Activated CD4-positive, alpha-beta T cell treated with anti-CD3 and anti-CD28 coated beads, Interleukin-2, amount 10 ng/mL, durations not matched to agents 7 days and 5 days (primary cell): ENCODE measurements around the gene LY6G6F. TPM values are rescaled to one million over a fixed set of nuclear protein-coding genes. Genes with fewer than 3 reads are reported as not detected.
"Not testable (repeated sequence)": the region's sequence is repeated elsewhere in the genome, so short reads cannot be mapped to it uniquely, and the experiment has no call there.

Experiments used
- CTCF ChIA-PET: fragments of 350-600 bp; sonication (Branson Sonifier 250); formaldehyde crosslinking; loops from one replicate; lab custom pipeline; 2021; ENCODE audit warnings: antibody characterized with exemption; lab: Charles Lee
- POLR2A ChIA-PET: fragments of 350-600 bp; sonication (Branson Sonifier 250); formaldehyde crosslinking; loops from one replicate; lab custom pipeline; 2021; ENCODE audit warnings: antibody characterized with exemption; lab: Charles Lee
- DNase-seq: peaks from one replicate; pipeline ENCODE4 v3.0.0-alpha.2; 2020
- H3K27ac Mint-ChIP-seq: one replicate; pipeline ENCODE4 v1.8.0; 2021; ENCODE audit warnings: mild to moderate bottlenecking, moderate library complexity, mixed read lengths
- H3K27me3 Mint-ChIP-seq: one replicate; pipeline ENCODE4 v1.8.0; 2021; ENCODE audit warnings: mixed read lengths
- H3K36me3 Mint-ChIP-seq: one replicate; pipeline ENCODE4 v1.8.0; 2021; ENCODE audit warnings: low read depth, mixed read lengths
- H3K4me1 Mint-ChIP-seq: one replicate; pipeline ENCODE4 v1.8.0; 2021; ENCODE audit warnings: mixed read lengths
- H3K4me3 Mint-ChIP-seq: one replicate; pipeline ENCODE4 v1.8.0; 2021; ENCODE audit warnings: mild to moderate bottlenecking, moderate library complexity, mixed read lengths
- H3K9me3 Mint-ChIP-seq: one replicate; pipeline ENCODE4 v1.8.0; 2021; ENCODE audit warnings: mixed read lengths
- total RNA-seq, 2 experiments: library from RNA; stranded (reverse); gene quantifications; one replicate each; pipeline ENCODE4 v1.2.3, GENCODE V29; 2021

Gene LY6G6F
- total RNA-seq, 2 experiments from 2014 or later = not detected

DNA sequence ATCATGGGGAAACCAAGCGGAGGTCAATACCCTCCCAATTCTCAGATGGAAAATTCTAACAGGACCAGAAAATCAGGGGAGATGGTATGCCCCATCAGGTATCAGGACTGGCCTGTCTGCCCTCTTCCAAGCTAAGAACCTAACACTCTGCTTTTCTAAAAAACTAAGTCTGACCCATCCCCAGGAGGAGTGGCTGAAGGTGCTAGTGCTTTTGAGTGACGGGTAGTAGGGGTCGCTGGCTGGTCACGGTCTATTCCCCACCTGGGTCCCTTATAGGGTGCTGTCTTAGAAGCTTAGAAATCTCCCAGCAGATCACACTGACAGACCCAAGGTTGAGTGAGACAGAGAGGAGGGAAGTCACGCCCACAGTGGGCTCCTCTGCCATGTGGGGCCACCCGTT, 13.1 kb upstream of the LY6G6F start:
- Mint-ChIP-seq H3K4me1 (peaks cover 10% of the 10 kb centered on the region), H3K36me3 (peaks cover 50% of the 10 kb centered on the region), H3K27ac (no peak overlapping the region), H3K27me3 (no peaks in the 10 kb centered on the region), H3K4me3 (no peak overlapping the region), H3K9me3 (no peaks in the 10 kb centered on the region)
- ChIA-PET POLR2A (no interaction called here), CTCF (interaction anchor here (0.9 to 1.6 kb wide), 3 partner anchors 18 to 182 kb away, joined by 3 to 4 read pairs (median 3); no protein-coding TSS in a partner anchor)
- no peak for DNase-seq

- CTCF ChIA-PET = interaction anchor here (1.1 to 1.4 kb wide), 2 partner anchors 28 to 132 kb away, joined by 4 to 5 read pairs; no protein-coding TSS in a partner anchor
- no peak for DNase-seq
- H3K4me3 Mint-ChIP-seq = no peak overlapping the region
Observed at GRCh38 chr6:31697555-31697954, 9.1 kb upstream of the LY6G6F start.

GRCh38 chr6:31700740-31701401, 5.8 kb upstream of the LY6G6F start:
- Mint-ChIP-seq H3K4me1 (peaks cover 35% of the 10 kb centered on the region), H3K36me3 (peaks cover 31% of the 10 kb centered on the region), H3K4me3 (peak overlapping the region; percentile 96), H3K27me3 (no peaks in the 10 kb centered on the region), H3K27ac (peak overlapping the region; percentile 66), H3K9me3 (no peaks in the 10 kb centered on the region)
- ChIA-PET POLR2A (no interaction called here), CTCF (no interaction called here)
- no peak for DNase-seq

More at GRCh38 chr6:31697555-31697954, 9.1 kb upstream of the LY6G6F start:
- Mint-ChIP-seq H3K27ac (peak overlapping the region; percentile 51), H3K27me3 (no peaks in the 10 kb centered on the region), H3K36me3 (peaks cover 43% of the 10 kb centered on the region), H3K9me3 (no peaks in the 10 kb centered on the region), H3K4me1 (peaks cover 29% of the 10 kb centered on the region)
- POLR2A ChIA-PET = no interaction called here

GRCh38 chr6:31701666-31702404, 4.8 kb upstream of the LY6G6F start:
- Mint-ChIP-seq H3K9me3 (no peaks in the 10 kb centered on the region), H3K4me3 (peak overlapping the region; percentile 96), H3K4me1 (peaks cover 35% of the 10 kb centered on the region), H3K27me3 (no peaks in the 10 kb centered on the region), H3K27ac (peak overlapping the region; percentile 96), H3K36me3 (peaks cover 27% of the 10 kb centered on the region)
- DNase-seq = no peak
- CTCF ChIA-PET = interaction anchor here (1.4 to 2.2 kb wide), 2 partner anchors 18 to 68 kb away, joined by 3 to 8 read pairs; no protein-coding TSS in a partner anchor
- POLR2A ChIA-PET = interaction anchor here (0.6 kb wide), 1 partner anchor 389 kb away, joined by 3 read pairs; no protein-coding TSS in a partner anchor

DNA sequence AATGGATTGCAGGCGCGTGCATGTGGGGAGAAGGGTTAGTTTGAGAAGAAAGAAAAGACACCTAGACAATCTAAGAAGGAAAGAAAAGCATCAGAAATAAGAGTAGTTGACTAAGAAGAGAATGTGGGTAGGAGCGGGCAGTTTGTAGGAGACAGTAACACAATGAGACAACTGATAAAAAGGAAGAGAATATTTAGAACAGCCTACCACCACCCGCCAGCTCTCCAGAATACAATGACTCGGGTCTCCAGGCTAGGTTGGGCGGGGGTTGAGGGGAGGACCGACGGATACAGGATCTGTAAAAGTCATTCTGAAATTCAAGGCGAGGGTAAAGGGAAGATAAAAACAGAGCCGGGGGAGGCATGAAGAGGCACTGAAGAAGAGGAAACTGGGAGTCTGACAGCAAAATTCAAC, 4.3 kb upstream of the LY6G6F start:
- ChIA-PET CTCF (interaction anchor here (0.6 to 2.2 kb wide), 6 partner anchors 9 to 151 kb away, joined by 3 to 8 read pairs (median 3); no protein-coding TSS in a partner anchor), POLR2A (interaction anchor here (0.6 kb wide), 1 partner anchor 388 kb away, joined by 3 read pairs; no protein-coding TSS in a partner anchor)
- peaks cover 24% of the 10 kb centered on the region for H3K36me3 Mint-ChIP-seq
- H3K4me3 Mint-ChIP-seq = peak overlapping the region; percentile 96
- no peaks in the 10 kb centered on the region for H3K9me3 Mint-ChIP-seq
- peak overlapping the region; percentile 96 for H3K27ac Mint-ChIP-seq
- peaks cover 32% of the 10 kb centered on the region for H3K4me1 Mint-ChIP-seq
- no peak for DNase-seq
- H3K27me3 Mint-ChIP-seq = no peaks in the 10 kb centered on the region

GRCh38 chr6:31702819-31703716, 3.6 kb upstream of the LY6G6F start, which contains the start of gene ABHD16A:
TSS of gene ABHD16A (minus strand) at chr6:31703324. CDS start at chr6:31703281, 43 bp downstream.
- POLR2A ChIA-PET = interaction anchor here (0.6 to 0.9 kb wide), 2 partner anchors 34 to 388 kb away, joined by 3 to 7 read pairs; no protein-coding TSS in a partner anchor
- CTCF ChIA-PET = interaction anchor here (0.6 to 2.2 kb wide), 9 partner anchors 9 to 273 kb away, joined by 3 to 8 read pairs (median 3); no protein-coding TSS in a partner anchor
- no peaks in the 10 kb centered on the region for H3K9me3 Mint-ChIP-seq
- peaks cover 26% of the 10 kb centered on the region for H3K4me1 Mint-ChIP-seq
- H3K27ac Mint-ChIP-seq = peak within 1 kb of the TSS; percentile 96
- H3K4me3 Mint-ChIP-seq = peak within 1 kb of the TSS; percentile 96
- peaks cover 19% of the 10 kb centered on the region for H3K36me3 Mint-ChIP-seq
- DNase-seq = peak; percentile 98
- no peaks in the 10 kb centered on the region for H3K27me3 Mint-ChIP-seq

DNA sequence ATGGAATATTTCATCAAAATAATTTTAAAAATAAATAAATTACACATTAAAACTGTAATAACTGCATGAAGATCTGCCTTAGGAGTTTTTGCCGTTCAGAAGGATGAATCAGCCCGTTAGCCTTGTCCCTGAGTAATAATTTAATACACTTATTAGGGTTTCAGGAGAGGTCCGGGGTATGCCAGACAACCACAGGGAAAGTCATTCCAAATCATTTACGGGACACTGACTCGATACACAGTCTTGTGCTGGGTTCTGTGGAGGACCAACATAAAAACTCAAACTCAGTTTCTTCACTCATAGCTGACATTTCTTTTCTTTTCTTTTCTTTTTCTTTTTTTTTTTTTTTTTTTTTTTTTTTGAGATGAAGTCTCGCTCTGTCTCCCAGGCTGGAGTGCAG, 735 bp upstream of the LY6G6F start:
- H3K36me3 Mint-ChIP-seq = peaks cover 12% of the 10 kb centered on the region
- H3K9me3 Mint-ChIP-seq = no peaks in the 10 kb centered on the region
- no peak overlapping the region for H3K4me3 Mint-ChIP-seq
- H3K27ac Mint-ChIP-seq = no peak overlapping the region
- no peaks in the 10 kb centered on the region for H3K27me3 Mint-ChIP-seq
- no peak for DNase-seq
- ChIA-PET CTCF (interaction anchor here (0.6 kb wide), 2 partner anchors 81 to 195 kb away, joined by 3 read pairs; no protein-coding TSS in a partner anchor), POLR2A (no interaction called here)
- peaks cover 28% of the 10 kb centered on the region for H3K4me1 Mint-ChIP-seq

- peaks cover 1% of the 10 kb centered on the region for H3K27me3 Mint-ChIP-seq
- ChIA-PET CTCF (no interaction called here), POLR2A (no interaction called here)
- no peak overlapping the region for H3K27ac Mint-ChIP-seq
- no peaks in the 10 kb centered on the region for H3K9me3 Mint-ChIP-seq
- H3K4me3 Mint-ChIP-seq = no peak overlapping the region
- H3K4me1 Mint-ChIP-seq = peaks cover 31% of the 10 kb centered on the region
- peaks cover 1% of the 10 kb centered on the region for H3K36me3 Mint-ChIP-seq
- no peak for DNase-seq
Observed at GRCh38 chr6:31707701-31708100, 1.0 kb downstream of the LY6G6F start.

DNA sequence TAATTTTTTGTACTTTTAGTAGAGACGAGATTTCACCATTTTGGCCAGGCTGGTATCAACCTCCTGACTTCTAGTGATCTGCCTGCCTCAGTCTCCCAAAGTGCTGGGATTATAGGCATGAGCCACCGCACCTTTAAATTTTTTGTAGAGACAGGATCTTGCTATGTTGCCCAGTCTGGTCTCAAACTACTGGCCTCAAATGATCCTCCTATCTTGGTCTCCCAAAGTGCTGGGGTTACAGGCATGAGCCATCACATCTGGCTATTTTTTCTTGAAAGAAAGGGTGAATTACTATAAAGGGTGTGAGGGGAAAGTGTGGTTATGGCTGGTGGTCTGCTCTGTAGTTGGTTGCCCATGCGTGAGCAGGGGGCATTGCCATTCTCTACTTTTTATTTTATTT, 1.6 kb downstream of the LY6G6F start:
- H3K36me3 Mint-ChIP-seq = no peaks in the 10 kb centered on the region
- no peak overlapping the region for H3K27ac Mint-ChIP-seq
- POLR2A ChIA-PET = no interaction called here
- H3K9me3 Mint-ChIP-seq = no peaks in the 10 kb centered on the region
- CTCF ChIA-PET = no interaction called here
- peaks cover 5% of the 10 kb centered on the region for H3K27me3 Mint-ChIP-seq
- no peak for DNase-seq
- no peak overlapping the region for H3K4me3 Mint-ChIP-seq
- peaks cover 32% of the 10 kb centered on the region for H3K4me1 Mint-ChIP-seq

- H3K9me3 Mint-ChIP-seq, POLR2A ChIA-PET, H3K27me3 Mint-ChIP-seq, H3K36me3 Mint-ChIP-seq, DNase-seq, H3K4me3 Mint-ChIP-seq, H3K27ac Mint-ChIP-seq: not testable (repeated sequence)
- peaks cover 29% of the 10 kb centered on the region for H3K4me1 Mint-ChIP-seq
- CTCF ChIA-PET = interaction anchor here (1.2 kb wide), 1 partner anchor 22 kb away, joined by 6 read pairs; no protein-coding TSS in a partner anchor
Observed at GRCh38 chr6:31709157-31709556, 2.5 kb downstream of the LY6G6F start.

GRCh38 chr6:31710523-31711219, 4.0 kb downstream of the LY6G6F start:
- Mint-ChIP-seq H3K27ac (peak overlapping the region; percentile 48), H3K4me3 (no peak overlapping the region), H3K27me3 (peaks cover 7% of the 10 kb centered on the region), H3K4me1 (peaks cover 29% of the 10 kb centered on the region), H3K9me3 (no peaks in the 10 kb centered on the region), H3K36me3 (no peaks in the 10 kb centered on the region)
- POLR2A ChIA-PET = no interaction called here
- no peak for DNase-seq
- CTCF ChIA-PET = interaction anchor here (0.5 to 1.1 kb wide), 3 partner anchors 17 to 144 kb away, joined by 3 read pairs; no protein-coding TSS in a partner anchor
